Measurements from ENCODE around the gene RAP1GDS1. TPM values are rescaled to one million over a fixed set of nuclear protein-coding genes. Genes with fewer than 3 reads are reported as not detected.

The RAP1GDS1 gene
- 164 and 177 TPM in 2 replicates for polyA plus RNA-seq

GRCh38 chr4:98260579-98261404, at the start of gene RAP1GDS1:
RAP1GDS1 (plus strand) TSS chr4:98261384; CDS start chr4:98261566, 182 bp downstream.

Other genes with a start within 250 kb of the RAP1GDS1 start
- gene STPG2, start 117.9 kb upstream of the RAP1GDS1 start, polyA plus RNA-seq: 0.24 and 0.30 TPM in 2 replicates